HepG2 (cell line): ENCODE data around the gene WDR81. TPM values are rescaled to one million over a fixed set of nuclear protein-coding genes. Genes with fewer than 3 reads are reported as not detected.
A peak's percentile ranks its signal among the peaks of the same experiment; 100 is the strongest.

ENCODE experiments used
- BRF2 ChIP-seq: sonication (generic); formaldehyde crosslinking; IDR thresholded peaks from 2 replicates; pipeline ENCODE4 v1.8.1; 2022; ENCODE audit warnings: mild to moderate bottlenecking, missing genetic modification reagents
- CBX1 ChIP-seq: IDR thresholded peaks from one replicate; pipeline ENCODE4 v1.6.1; 2016; ENCODE audit warnings: antibody characterized with exemption, low read depth
- EHMT2 ChIP-seq: fragments of 200-600 bp; sonication (generic); IDR thresholded peaks from 2 replicates; pipeline ENCODE4 v1.7.0; 2017; ENCODE audit warnings: antibody characterized with exemption, low read depth, low read length, borderline replicate concordance
- EP300 ChIP-seq, 3 experiments: sonication (generic) in 1 of 3; formaldehyde crosslinking in 1 of 3; IDR thresholded peaks; 2 replicates each; pipeline versions ENCODE4 v1.5.1 to v1.6.1; 2011 to 2020; ENCODE audit warnings: low read depth in 2 of 3, low read length in 2 of 3, borderline replicate concordance in 1 of 3, improper control_type of control experiment in 1 of 3, mild to moderate bottlenecking in 1 of 3, missing genetic modification reagents in 1 of 3, moderate library complexity in 1 of 3
- MIER3 ChIP-seq: IDR thresholded peaks from 2 replicates; pipeline ENCODE4 v1.6.1; 2016; ENCODE audit warnings: missing compliant biosample characterization, borderline replicate concordance
- MTF1 ChIP-seq: sonication (generic); formaldehyde crosslinking; IDR thresholded peaks from 2 replicates; pipeline ENCODE4 v1.5.0; 2020; ENCODE audit warnings: missing genetic modification reagents
- NFIC ChIP-seq: IDR thresholded peaks from 2 replicates; pipeline ENCODE4 v1.6.1; 2012; ENCODE audit warnings: mild to moderate bottlenecking, low read length, inconsistent platforms
- RARG ChIP-seq: sonication (generic); formaldehyde crosslinking; IDR thresholded peaks from 2 replicates; pipeline ENCODE4 v1.4.0; 2020; ENCODE audit warnings: low read depth, mild to moderate bottlenecking, missing genetic modification reagents
- SNAPC5 ChIP-seq: sonication (generic); formaldehyde crosslinking; IDR thresholded peaks from 2 replicates; pipeline ENCODE4 v1.8.1; 2023; ENCODE audit warnings: mild to moderate bottlenecking, missing genetic modification reagents, borderline replicate concordance
- TARDBP ChIP-seq: sonication (generic); formaldehyde crosslinking; IDR thresholded peaks from 2 replicates; pipeline ENCODE4 v1.8.0; 2022; ENCODE audit warnings: mild to moderate bottlenecking, missing genetic modification reagents
- U2AF2 ChIP-seq: fragments of 200-400 bp; formaldehyde crosslinking; IDR thresholded peaks from 2 replicates; pipeline ENCODE4 v1.6.1; 2017; ENCODE audit warnings: low read depth, mild to moderate bottlenecking, low read length
- ZBTB1 ChIP-seq: sonication (generic); formaldehyde crosslinking; IDR thresholded peaks from 2 replicates; pipeline ENCODE4 v1.4.0; 2020; ENCODE audit warnings: missing genetic modification reagents, borderline replicate concordance
- ZBTB38 ChIP-seq: sonication (generic); formaldehyde crosslinking; IDR thresholded peaks from 2 replicates; pipeline ENCODE4 v1.5.1; 2020; ENCODE audit warnings: mild to moderate bottlenecking, missing genetic modification reagents
- ZBTB7A ChIP-seq: sonication (generic); formaldehyde crosslinking; IDR thresholded peaks from 2 replicates; pipeline ENCODE4 v1.8.0; 2022; ENCODE audit warnings: mild to moderate bottlenecking, missing genetic modification reagents
- ZFP41 ChIP-seq: sonication (generic); formaldehyde crosslinking; IDR thresholded peaks from 2 replicates; pipeline ENCODE4 v1.4.0; 2020; ENCODE audit warnings: mild to moderate bottlenecking, missing genetic modification reagents, borderline replicate concordance
- ZMYM4 ChIP-seq: sonication (generic); formaldehyde crosslinking; IDR thresholded peaks from 2 replicates; pipeline ENCODE4 v1.8.1; 2023; ENCODE audit warnings: mild to moderate bottlenecking, missing genetic modification reagents
- ZNF230 ChIP-seq: sonication (generic); formaldehyde crosslinking; IDR thresholded peaks from 2 replicates; pipeline ENCODE4 v1.4.0; 2020; ENCODE audit warnings: mild to moderate bottlenecking, missing genetic modification reagents
- ZNF446 ChIP-seq: sonication (generic); formaldehyde crosslinking; IDR thresholded peaks from 2 replicates; pipeline ENCODE4 v1.5.0; 2020; ENCODE audit warnings: mild to moderate bottlenecking, missing genetic modification reagents
- ZNF468 ChIP-seq: sonication (generic); formaldehyde crosslinking; IDR thresholded peaks from 2 replicates; pipeline ENCODE4 v1.8.0; 2022; ENCODE audit warnings: mild to moderate bottlenecking, moderate library complexity, missing genetic modification reagents
- ZNF558 ChIP-seq: sonication (generic); formaldehyde crosslinking; IDR thresholded peaks from 2 replicates; pipeline ENCODE4 v1.9.0; 2022; ENCODE audit warnings: mild to moderate bottlenecking, missing genetic modification reagents, borderline replicate concordance
- ZNF720 ChIP-seq: sonication (generic); formaldehyde crosslinking; IDR thresholded peaks from 2 replicates; pipeline ENCODE4 v1.4.0; 2020; ENCODE audit warnings: missing genetic modification reagents
- ZNF770 ChIP-seq: sonication (generic); formaldehyde crosslinking; IDR thresholded peaks from 2 replicates; pipeline ENCODE4 v1.5.0; 2020; ENCODE audit warnings: mild to moderate bottlenecking, missing genetic modification reagents
- ZSCAN30 ChIP-seq: sonication (generic); formaldehyde crosslinking; IDR thresholded peaks from 2 replicates; pipeline ENCODE4 v1.5.0; 2020; ENCODE audit warnings: mild to moderate bottlenecking, missing genetic modification reagents
- polyA plus RNA-seq, 8 experiments: library from polyadenylated mRNA; depleted of rRNA in 3 of 8; stranded (reverse) in 7 of 8; unstranded in 1 of 8; fragments of >200 nt; fragmentation: Illumina TruSeq in 4 of 8; extraction: Trizol in 4 of 8; gene quantifications; 2 replicates each; pipeline versions ENCODE4 v1.2.1 to v1.2.3, GENCODE V29; 2011 to 2016; ENCODE audit warnings: low read depth in 4 of 8, missing spikeins in 1 of 8, mixed read lengths in 1 of 8; ENCODE audit not compliant: insufficient read depth in 1 of 8
- total RNA-seq, 5 experiments: library from RNA; depleted of rRNA; stranded (reverse); fragments of >200 nt; fragmentation: Illumina TruSeq; extraction: Trizol; gene quantifications; 2 replicates each; pipeline ENCODE4 v1.2.3, GENCODE V29; 2016; ENCODE audit warnings: low read depth in 1 of 5
- TF ChIP-seq, protein P1 (sequence below): sonication (generic); formaldehyde crosslinking; IDR thresholded peaks from 2 replicates; pipeline ENCODE4 v1.4.0; 2020; ENCODE audit warnings: mild to moderate bottlenecking, missing genetic modification reagents

Gene WDR81
- total and polyA plus RNA-seq, 2 of the 13 experiments (the other 11 are each of a cell fraction or from before 2014, with no cell fraction given) = 9.1 to 16.7 TPM

- TF ChIP-seq BRF2 (CRISPR knock-in tag) (peak; percentile 87; the same call in 1 of the 2 replicates), EP300 (IDR thresholded peaks at IDR 0.05; ENCODE audit: low read depth in 2 of 2, low read length in 2 of 2) (peak; percentile 92 to 99), EP300 (CRISPR knock-in tag; IDR thresholded peaks at IDR 0.05; ENCODE audit: borderline replicate concordance) (peak; percentile 96), ZSCAN30 (CRISPR knock-in tag) (peak; percentile 93; the same call in 1 of the 2 replicates), TARDBP (CRISPR knock-in tag) (peak; percentile 84; the same call in 1 of the 2 replicates), ZMYM4 (CRISPR knock-in tag) (peak; percentile 45), CBX1 (peak; percentile 37), RARG (peak; percentile 96; the same call in 1 of the 2 replicates), ZBTB1 (CRISPR knock-in tag) (no peak), EHMT2 (no peak), ZFP41 (CRISPR knock-in tag) (no peak), NFIC (peak; percentile 97), MTF1 (CRISPR knock-in tag) (no peak), ZBTB7A (CRISPR knock-in tag) (peak; percentile 88; the same call in 1 of the 2 replicates), ZBTB38 (CRISPR knock-in tag) (peak; percentile 87), ZNF230 (CRISPR knock-in tag) (no peak; the same call in 1 of the 2 replicates), ZNF446 (CRISPR knock-in tag) (no peak), ZNF558 (no peak), SNAPC5 (CRISPR knock-in tag) (peak; percentile 42; the same call in 1 of the 2 replicates), U2AF2 (no peak), ZNF770 (CRISPR knock-in tag) (peak; percentile 99), ZNF720 (CRISPR knock-in tag) (no peak), ZNF468 (no peak), MIER3 (peak; percentile 97)
- TF ChIP-seq, protein P1, sequence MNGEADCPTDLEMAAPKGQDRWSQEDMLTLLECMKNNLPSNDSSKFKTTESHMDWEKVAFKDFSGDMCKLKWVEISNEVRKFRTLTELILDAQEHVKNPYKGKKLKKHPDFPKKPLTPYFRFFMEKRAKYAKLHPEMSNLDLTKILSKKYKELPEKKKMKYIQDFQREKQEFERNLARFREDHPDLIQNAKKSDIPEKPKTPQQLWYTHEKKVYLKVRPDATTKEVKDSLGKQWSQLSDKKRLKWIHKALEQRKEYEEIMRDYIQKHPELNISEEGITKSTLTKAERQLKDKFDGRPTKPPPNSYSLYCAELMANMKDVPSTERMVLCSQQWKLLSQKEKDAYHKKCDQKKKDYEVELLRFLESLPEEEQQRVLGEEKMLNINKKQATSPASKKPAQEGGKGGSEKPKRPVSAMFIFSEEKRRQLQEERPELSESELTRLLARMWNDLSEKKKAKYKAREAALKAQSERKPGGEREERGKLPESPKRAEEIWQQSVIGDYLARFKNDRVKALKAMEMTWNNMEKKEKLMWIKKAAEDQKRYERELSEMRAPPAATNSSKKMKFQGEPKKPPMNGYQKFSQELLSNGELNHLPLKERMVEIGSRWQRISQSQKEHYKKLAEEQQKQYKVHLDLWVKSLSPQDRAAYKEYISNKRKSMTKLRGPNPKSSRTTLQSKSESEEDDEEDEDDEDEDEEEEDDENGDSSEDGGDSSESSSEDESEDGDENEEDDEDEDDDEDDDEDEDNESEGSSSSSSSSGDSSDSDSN (CRISPR knock-in tag) = peak; percentile 76
These were observed 12.1 kb downstream of the WDR81 start (continued) for GRCh38 chr17:1736348-1737281.
